PC-9 (cell line): ENCODE data around the gene C22orf39. TPM values are rescaled to one million over a fixed set of nuclear protein-coding genes. Genes with fewer than 3 reads are reported as not detected.
A peak's percentile ranks its signal among the peaks of the same experiment; 100 is the strongest.

Experiments
- BruUV-seq: library from RNA; stranded (reverse); fragments of 400-500 nt; replicated peaks from 2 replicates; lab custom pipeline; 2021; lab: Mats Ljungman, UMichigan
- CTCF ChIA-PET: fragments of 300-600 bp; sonication (Branson Sonifier 250); formaldehyde crosslinking; loops from one replicate; lab custom pipeline; 2022; ENCODE audit warnings: antibody characterized with exemption; lab: Charles Lee
- POLR2A ChIA-PET: fragments of 300-600 bp; sonication (Branson Sonifier 250); formaldehyde crosslinking; loops from one replicate; lab custom pipeline; 2022; ENCODE audit warnings: antibody characterized with exemption; ENCODE audit not compliant: unreplicated experiment; lab: Charles Lee
- DNase-seq, 2 experiments: peaks; one replicate each; pipeline versions ENCODE4 v3.0.0 to v3.0.0-alpha.2; 2015 to 2022; ENCODE audit warnings: mixed read lengths in 1 of 2
- H2AFZ ChIP-seq: fragments of 200-600 bp; sonication (generic); 2 replicates; pipeline ENCODE4 v1.8.1; 2017; ENCODE audit warnings: antibody characterized with exemption
- H3F3A ChIP-seq: fragments of 200-600 bp; sonication (generic); 2 replicates; pipeline ENCODE4 v1.8.1; 2017; ENCODE audit warnings: antibody characterized with exemption, mild to moderate bottlenecking, low read depth; ENCODE audit not compliant: insufficient read depth
- H3K27ac ChIP-seq: fragments of 200-600 bp; sonication (generic); 2 replicates; pipeline ENCODE4 v1.6.1; 2016; ENCODE audit warnings: mixed run types
- H3K27me3 ChIP-seq: fragments of 200-600 bp; sonication (generic); 2 replicates; pipeline ENCODE4 v1.6.1; 2016; ENCODE audit warnings: low read depth, mixed run types; ENCODE audit not compliant: insufficient read depth
- H3K36me3 ChIP-seq: fragments of 200-600 bp; sonication (generic); 2 replicates; pipeline ENCODE4 v1.6.1; 2016; ENCODE audit warnings: low read depth, mixed run types
- H3K4me1 ChIP-seq: fragments of 200-600 bp; sonication (generic); replicated peaks from 2 replicates; pipeline ENCODE4 v1.6.1; 2016; ENCODE audit warnings: mixed run types; ENCODE audit not compliant: insufficient read depth
- H3K4me2 ChIP-seq: fragments of 200-600 bp; sonication (generic); 2 replicates; pipeline ENCODE4 v1.6.1; 2017; ENCODE audit warnings: mixed run types
- H3K4me3 ChIP-seq: fragments of 200-600 bp; sonication (generic); 2 replicates; pipeline ENCODE4 v1.6.1; 2016; ENCODE audit warnings: mixed run types
- H3K79me2 ChIP-seq: fragments of 200-600 bp; sonication (generic); 2 replicates; pipeline ENCODE4 v1.6.1; 2017; ENCODE audit warnings: low read depth, mixed run types
- H3K9me2 ChIP-seq: fragments of 200-600 bp; sonication (generic); 2 replicates; pipeline ENCODE4 v1.8.1; 2017; ENCODE audit warnings: mild to moderate bottlenecking; ENCODE audit not compliant: insufficient read depth
- H3K9me3 ChIP-seq: fragments of 200-600 bp; sonication (generic); 2 replicates; pipeline ENCODE4 v1.8.1; 2016; ENCODE audit warnings: low read depth; ENCODE audit not compliant: insufficient read depth
- H4K20me1 ChIP-seq: fragments of 200-600 bp; sonication (generic); 2 replicates; pipeline ENCODE4 v1.8.1; 2017; ENCODE audit not compliant: insufficient read depth
- EZH2 ChIP-seq: fragments of 200-600 bp; sonication (generic); IDR thresholded peaks from 2 replicates; pipeline ENCODE4 v1.8.0; 2017; ENCODE audit warnings: antibody characterized with exemption, low read depth
- intact Hi-C: fragments of 100-400 bp; cut with micrococcal nuclease; formaldehyde crosslinking; loops from one replicate; pipeline ENCODE4 v1.10.0; 2022; ENCODE audit not compliant: unreplicated experiment
- total RNA-seq: library from RNA; stranded (reverse); gene quantifications from 2 replicates; pipeline ENCODE4 v1.2.3, GENCODE V29; 2021
- TF ChIP-seq, protein P1 (sequence below): fragments of 200-600 bp; sonication (generic); conservative IDR thresholded peaks from 2 replicates; pipeline ENCODE4 v1.6.1; 2017; ENCODE audit warnings: mixed run types, antibody characterized with exemption, mild to moderate bottlenecking, moderate library complexity

Gene C22orf39
- total RNA-seq, 1 experiment from 2014 or later, result 12.3 TPM

DNA sequence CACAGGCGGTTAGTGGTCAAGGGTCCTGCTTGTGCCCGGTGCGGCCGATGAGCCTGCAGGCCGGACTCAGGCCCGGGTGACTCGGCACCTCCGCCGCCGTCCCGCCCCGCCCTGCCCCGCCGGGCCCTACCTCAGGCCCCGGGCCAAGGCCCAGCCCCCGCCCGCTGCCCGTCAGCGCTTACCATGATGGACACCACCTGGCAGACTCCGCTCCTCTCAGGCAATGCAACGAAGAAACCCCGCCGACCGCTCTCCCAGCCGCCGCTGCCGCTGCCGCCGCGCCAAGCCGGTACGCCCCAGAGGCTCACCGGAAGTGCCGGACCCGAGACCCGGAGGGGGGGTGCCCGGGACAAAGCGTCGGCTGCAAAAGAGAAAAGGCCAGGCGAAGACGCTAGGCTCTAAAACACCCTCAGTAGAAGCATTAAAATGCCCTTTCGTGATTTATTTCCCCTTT is 31.4 kb upstream of the C22orf39 start, which contains the start of gene UFD1:
Gene UFD1 (minus strand): TSS at position 293 of the 454 bp plus-strand sequence. CDS start 108 bp downstream, at position 185.
- ChIA-PET POLR2A (interaction anchor here (0.6 to 0.7 kb wide), 2 partner anchors 32 to 294 kb away, joined by 3 to 5 read pairs; no protein-coding TSS in a partner anchor), CTCF (interaction anchor here (0.5 to 1.5 kb wide), 2 partner anchors 334 to 1585 kb away, joined by 3 to 4 read pairs; partner anchors contain the start of gene ESS2)

DNA sequence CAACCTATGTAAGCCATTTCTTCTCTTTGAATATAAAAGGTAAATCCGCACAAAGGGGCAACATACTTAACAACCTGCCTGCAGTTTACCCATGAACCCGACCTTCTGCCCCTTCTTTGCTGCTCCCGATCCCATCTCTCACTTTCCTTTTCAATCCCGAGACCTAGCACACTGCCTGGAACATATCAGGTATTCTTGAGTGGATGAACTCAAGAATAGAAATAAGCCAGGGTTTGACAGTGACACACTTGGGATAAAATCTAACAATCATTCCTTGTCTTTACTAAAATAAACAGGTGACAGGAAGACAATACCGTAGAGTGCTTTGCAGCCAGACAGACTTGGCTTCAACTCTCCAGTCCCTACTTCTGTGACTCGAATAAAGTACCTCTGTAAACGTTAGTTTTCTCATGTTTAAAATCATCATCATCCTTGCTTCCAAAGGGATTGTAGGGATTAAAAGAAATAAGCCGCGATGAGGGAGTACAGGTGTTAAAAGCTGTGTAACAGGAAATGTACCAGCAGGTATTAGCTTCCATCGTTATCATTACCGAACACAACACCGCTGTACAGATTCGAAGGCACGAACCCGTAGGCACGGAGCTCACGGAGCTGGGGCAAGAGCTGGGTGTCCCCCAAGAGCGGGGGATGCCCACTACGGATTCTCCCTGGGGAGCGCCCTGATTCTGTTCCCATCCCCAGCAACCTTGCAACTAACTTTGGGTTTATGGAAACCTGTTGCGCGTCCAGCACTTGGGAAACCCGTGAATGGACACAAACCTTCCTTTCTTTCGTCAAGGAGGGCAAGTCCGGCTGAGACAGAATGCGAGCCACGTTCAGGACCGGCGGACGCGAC is 30.8 kb upstream of the C22orf39 start:
- intact Hi-C loops, result loop anchor here (2.0 to 10.0 kb wide), 3 partner anchors 154 to 299 kb away; partner anchors contain the start of genes CLTCL1 and SLC25A1
- peak overlapping the region; percentile 75 for H3K4me3 ChIP-seq
- H3K9me2 ChIP-seq, result no peaks in the 10 kb centered on the region
- peak overlapping the region; percentile 86 for H2AFZ ChIP-seq
- H3F3A ChIP-seq, result no peaks in the 10 kb centered on the region
- no peak for DNase-seq
- H3K4me2 ChIP-seq, result peak overlapping the region; percentile 96
- H3K4me1 ChIP-seq, result peaks cover 15% of the 10 kb centered on the region
- no peak for TF ChIP-seq EZH2
- TF ChIP-seq, protein P1, sequence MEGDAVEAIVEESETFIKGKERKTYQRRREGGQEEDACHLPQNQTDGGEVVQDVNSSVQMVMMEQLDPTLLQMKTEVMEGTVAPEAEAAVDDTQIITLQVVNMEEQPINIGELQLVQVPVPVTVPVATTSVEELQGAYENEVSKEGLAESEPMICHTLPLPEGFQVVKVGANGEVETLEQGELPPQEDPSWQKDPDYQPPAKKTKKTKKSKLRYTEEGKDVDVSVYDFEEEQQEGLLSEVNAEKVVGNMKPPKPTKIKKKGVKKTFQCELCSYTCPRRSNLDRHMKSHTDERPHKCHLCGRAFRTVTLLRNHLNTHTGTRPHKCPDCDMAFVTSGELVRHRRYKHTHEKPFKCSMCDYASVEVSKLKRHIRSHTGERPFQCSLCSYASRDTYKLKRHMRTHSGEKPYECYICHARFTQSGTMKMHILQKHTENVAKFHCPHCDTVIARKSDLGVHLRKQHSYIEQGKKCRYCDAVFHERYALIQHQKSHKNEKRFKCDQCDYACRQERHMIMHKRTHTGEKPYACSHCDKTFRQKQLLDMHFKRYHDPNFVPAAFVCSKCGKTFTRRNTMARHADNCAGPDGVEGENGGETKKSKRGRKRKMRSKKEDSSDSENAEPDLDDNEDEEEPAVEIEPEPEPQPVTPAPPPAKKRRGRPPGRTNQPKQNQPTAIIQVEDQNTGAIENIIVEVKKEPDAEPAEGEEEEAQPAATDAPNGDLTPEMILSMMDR, result no peak
- H4K20me1 ChIP-seq, result peaks cover 24% of the 10 kb centered on the region
- H3K27ac ChIP-seq, result peak overlapping the region; percentile 92
- BruUV-seq, result TSS peak; percentile 48
- CTCF ChIA-PET, result interaction anchor here (0.5 to 1.5 kb wide), 3 partner anchors 334 to 1585 kb away, joined by 3 to 16 read pairs (median 4); partner anchors contain the start of gene ESS2
- POLR2A ChIA-PET, result interaction anchor here (0.7 kb wide), 1 partner anchor 293 kb away, joined by 5 read pairs; no protein-coding TSS in a partner anchor
- H3K79me2 ChIP-seq, result peaks cover 48% of the 10 kb centered on the region
- no peaks in the 10 kb centered on the region for H3K27me3 ChIP-seq
- H3K36me3 ChIP-seq, result no peaks in the 10 kb centered on the region
- H3K9me3 ChIP-seq, result no peaks in the 10 kb centered on the region

More for the DNA sequence above, 31.4 kb upstream of the C22orf39 start, which contains the start of gene UFD1:
- H2AFZ ChIP-seq, result peak within 1 kb of the TSS; percentile 92
- H3F3A ChIP-seq, result no peaks in the 10 kb centered on the region
- intact Hi-C loops, result loop anchor here (2.0 to 10.0 kb wide), 3 partner anchors 153 to 300 kb away; partner anchors contain the start of genes CLTCL1 and SLC25A1
- peak; percentile 53 to 69 for DNase-seq
- TF ChIP-seq EZH2, result no peak
- TF ChIP-seq, protein P1, result no peak
- H3K4me2 ChIP-seq, result peak within 1 kb of the TSS; percentile 96
- H3K9me3 ChIP-seq, result no peaks in the 10 kb centered on the region
- H3K36me3 ChIP-seq, result no peaks in the 10 kb centered on the region
- peaks cover 22% of the 10 kb centered on the region for H4K20me1 ChIP-seq
- peaks cover 15% of the 10 kb centered on the region for H3K4me1 ChIP-seq
- peak within 1 kb of the TSS; percentile 92 for H3K27ac ChIP-seq
- no peaks in the 10 kb centered on the region for H3K9me2 ChIP-seq
- no TSS peak for BruUV-seq
- H3K4me3 ChIP-seq, result peak within 1 kb of the TSS; percentile 75
- H3K27me3 ChIP-seq, result no peaks in the 10 kb centered on the region
- peaks cover 48% of the 10 kb centered on the region for H3K79me2 ChIP-seq
